ENCODE measurements around the gene RAB3A. TPM values are rescaled to one million over a fixed set of nuclear protein-coding genes. Genes with fewer than 3 reads are reported as not detected.
"Not testable (repeated sequence)": the region's sequence is repeated elsewhere in the genome, so short reads cannot be mapped to it uniquely, and the experiment has no call there.

Gene RAB3A
- total RNA-seq, 1 donor from 2014 or later: 0.17 TPM

GRCh38 chr19:18167975-18168645 lies 35.7 kb downstream of the RAB3A start:
- DNase-seq: peak; percentile 67

DNA sequence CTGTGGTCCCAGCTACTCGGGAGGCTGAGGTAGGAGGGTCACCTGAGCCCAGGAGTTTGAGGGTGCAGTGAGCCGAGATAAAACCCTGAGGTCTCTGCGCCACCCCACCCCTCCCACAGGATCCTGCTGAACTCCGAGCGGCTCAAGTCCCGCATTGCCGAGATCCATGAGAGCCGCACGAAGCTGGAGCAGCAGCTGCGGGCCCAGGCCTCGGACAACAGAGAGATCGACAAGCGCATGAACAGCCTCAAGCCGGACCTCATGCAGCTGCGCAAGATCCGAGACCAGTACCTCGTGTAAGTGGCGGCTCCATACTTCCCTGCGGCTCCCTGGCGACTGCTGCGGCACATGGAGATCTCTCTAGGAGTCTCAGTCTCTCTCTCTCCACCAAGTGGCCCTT lies 36.8 kb downstream of the RAB3A start:
- no peak for DNase-seq

- DNase-seq: no peak
Measured at GRCh38 chr19:18165794-18166544, 37.9 kb downstream of the RAB3A start.

DNA sequence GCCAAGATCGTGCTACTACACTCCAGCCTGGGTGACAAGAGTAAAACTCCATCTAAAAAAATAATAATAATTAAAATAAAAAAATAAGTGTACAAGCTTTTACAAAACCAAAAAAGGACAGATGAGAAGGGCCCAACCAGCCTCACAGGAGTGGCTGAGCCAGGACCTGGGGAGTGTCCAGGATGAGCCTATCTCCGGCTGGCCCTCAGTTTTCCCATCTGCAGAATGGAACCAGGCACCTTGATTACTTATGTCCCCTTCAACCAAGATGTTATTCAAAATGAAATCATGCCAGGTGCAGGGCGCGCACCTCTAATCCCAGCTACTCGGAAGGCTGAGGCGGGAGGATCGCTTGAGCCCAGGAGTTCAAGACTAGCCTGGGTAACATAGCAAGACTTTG lies 39.8 kb downstream of the RAB3A start:
- no peak for DNase-seq

DNA sequence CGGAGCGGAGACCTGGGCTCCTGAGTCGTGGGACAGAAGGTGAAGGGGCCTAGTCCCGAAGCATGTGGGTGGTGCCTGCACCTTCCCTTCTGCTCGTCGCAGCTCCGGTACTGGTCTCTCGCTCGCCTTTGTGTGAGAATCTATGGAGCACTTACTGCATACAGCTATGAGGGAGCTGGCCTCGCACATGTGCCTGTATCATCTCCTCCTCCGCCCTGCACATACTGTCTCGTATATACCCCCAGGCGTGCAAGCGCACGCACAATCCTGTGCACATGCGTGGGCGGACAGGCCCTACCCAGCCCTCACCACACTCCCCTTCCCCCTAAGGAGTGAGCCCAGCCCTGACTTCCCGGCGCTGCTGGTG lies 42.2 kb downstream of the RAB3A start:
- no peak for DNase-seq

GRCh38 chr19:18160971-18161635 lies 42.7 kb downstream of the RAB3A start:
- peak; percentile 75 for DNase-seq

DNA sequence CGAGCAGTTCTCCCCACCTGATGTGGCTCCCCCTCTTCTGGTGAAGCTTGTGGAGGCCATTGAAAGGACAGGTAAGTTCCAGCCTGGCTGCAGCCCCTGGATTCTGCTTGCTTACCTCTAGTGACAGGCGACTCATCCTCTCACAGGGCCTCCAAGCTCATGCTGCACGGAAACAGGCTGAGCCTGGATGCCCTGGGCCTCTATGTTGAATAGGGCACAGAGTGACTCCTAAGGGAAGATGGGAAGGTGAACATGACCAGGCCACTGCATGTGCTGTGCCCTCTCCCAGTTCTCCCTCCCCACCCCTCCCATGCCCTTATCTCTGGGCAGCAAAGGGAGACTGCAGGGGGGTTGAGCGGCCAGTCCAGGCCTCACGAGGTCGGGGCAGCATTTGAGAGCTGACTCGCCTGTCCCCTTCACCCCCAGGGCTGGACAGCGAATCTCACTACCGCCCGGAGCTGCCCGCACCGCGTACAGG lies 43.3 kb downstream of the RAB3A start:
- no peak for DNase-seq

DNA sequence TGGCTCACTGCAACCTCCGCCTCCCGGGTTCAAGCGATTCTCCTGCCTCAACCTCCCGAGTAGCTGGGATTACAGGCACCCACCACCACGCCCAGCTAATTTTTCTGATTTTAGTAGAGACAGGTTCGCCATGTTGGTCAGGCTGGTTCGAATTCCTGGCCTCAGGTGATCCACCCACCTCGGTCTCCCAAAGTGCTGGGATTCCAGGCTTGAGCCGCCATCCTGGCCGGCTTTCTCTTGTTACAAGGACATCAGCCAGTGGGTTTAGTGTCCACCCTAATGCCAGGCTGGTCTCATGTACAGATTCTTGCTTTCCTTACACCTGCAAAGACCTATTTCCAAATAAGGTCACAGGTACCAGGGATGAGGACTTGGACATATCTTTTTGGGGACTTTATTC lies 44.0 kb downstream of the RAB3A start:
- no peak for DNase-seq

DNA sequence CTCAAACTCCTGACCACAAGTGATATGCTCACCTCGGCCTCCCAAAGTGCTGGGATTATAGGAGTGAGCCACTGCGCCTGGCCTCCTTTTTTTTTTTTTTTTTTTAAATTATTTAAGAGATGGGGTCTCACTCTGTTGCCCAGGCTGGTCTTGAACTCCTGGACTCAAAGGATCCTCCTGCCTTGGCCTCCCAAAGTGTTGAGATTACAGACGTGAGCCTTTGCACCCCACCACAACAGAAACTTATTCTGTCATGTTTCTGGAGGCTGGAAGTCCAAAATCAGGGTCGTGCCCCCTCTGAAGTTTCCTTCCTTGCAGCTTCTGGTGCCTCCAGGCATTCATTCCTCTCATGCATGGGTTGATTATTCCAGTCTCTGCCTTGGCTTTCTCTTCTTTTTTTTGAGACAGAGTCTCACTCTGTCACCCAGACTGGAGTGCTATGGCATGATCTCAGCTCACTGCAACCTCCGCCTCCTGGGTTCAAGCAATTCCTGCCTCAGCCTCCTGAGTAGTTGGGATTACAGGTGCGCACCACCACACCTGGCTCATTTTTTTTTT lies 44.7 kb downstream of the RAB3A start:
- not testable (repeated sequence) for DNase-seq

GRCh38 chr19:18158467-18158866 lies 45.4 kb downstream of the RAB3A start:
- no peak for DNase-seq

DNA sequence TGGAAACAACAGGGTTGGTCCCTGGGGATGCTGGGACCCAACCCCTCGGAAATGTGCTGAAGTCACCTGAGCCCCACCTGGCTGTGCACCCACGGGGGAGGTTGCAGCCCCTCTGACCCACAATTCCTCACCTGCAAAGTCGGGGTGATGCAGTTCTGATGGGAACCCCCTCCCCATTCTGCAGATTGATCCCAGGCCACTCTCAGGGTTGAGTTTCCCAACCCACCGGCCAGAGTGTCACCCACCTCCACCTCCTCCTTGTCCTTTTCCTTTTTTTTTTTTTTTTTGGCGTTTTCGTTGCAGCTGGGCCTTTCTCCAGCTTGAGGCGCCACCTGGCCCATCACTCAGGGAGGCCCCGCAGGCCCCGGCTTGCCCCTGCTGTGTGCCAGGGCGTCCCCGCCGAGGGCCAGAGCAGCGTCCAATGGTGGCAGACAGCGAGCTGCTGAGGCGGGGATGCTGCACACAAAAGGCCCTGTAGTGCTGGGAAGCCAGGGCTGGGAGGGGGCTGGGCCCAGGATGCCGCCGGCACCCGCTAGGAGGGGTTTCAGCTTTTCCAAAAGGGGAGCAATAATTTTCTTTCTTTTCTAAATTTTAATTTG lies 46.3 kb downstream of the RAB3A start:
- no peak for DNase-seq

DNA sequence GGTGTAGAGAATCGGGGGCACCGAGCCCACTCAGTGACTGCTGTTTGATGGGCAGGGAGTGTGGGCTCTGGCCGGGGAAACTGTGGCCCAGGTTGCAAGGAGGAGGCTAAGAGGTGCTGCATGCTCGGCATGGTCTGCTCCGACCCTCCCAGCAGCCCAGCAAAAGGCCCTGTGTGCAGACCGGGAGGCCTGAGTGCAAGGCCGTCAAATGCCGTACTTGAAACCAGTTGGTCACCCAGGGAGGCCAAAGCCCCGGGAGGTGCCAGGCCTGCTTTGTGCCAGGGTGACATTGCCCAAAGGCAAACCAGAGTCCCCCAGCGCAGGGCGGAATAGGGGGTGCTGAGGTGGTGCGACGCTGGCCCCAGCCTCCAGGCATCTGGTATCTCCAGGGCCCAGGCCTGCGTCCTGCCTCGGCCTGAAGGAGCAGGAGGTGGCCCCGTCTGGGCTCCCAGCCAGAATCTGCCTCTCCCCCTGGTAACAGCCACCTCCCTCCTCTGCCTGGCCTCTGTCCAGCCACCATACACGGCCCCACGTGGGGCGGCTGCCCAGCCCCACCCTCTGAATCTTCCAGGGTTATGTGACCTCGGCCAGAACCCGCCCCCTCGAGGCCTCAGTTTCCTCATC lies 46.9 kb downstream of the RAB3A start:
- DNase-seq: peak; percentile 92

GRCh38 chr19:18156268-18156667 lies 47.6 kb downstream of the RAB3A start:
- no peak for DNase-seq

GRCh38 chr19:18155095-18156087 lies 48.5 kb downstream of the RAB3A start:
- DNase-seq: no peak

DNA sequence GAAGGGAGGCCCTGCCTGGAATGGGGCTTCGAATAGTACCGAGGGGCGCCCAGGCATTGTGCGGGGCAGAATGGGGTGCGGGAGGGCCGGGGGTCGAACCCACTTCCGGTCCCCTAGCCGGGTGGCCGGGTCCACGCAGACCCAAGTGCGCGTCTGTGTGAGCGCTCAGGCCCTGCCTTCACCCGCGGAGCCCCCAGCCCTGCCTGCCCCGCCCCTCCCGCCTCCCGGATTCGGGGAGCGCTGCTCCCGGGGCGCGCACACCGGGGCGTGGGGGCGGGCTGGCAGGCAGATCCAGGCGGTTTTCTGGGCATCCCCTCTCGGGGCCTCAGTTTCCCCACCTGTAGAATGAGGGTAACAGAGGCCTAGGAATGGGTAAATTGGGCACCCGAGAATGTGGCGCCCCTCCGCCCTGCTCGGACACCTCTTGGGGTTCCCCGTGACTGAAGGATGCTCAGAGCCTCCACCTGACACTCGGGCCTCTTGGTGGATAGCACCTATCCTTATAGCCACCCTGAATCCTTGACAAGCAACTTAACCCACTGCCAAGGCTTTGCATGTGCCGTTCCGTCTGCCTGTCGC lies 50.2 kb downstream of the RAB3A start:
- no peak for DNase-seq

- DNase-seq: peak; percentile 99
Measured at GRCh38 chr19:18152817-18153555, 50.9 kb downstream of the RAB3A start, which contains the start of gene PIK3R2. Gene PIK3R2, plus strand, starts transcription at chr19:18153163. Its CDS starts 2,717 bp downstream, at chr19:18155880.

DNA sequence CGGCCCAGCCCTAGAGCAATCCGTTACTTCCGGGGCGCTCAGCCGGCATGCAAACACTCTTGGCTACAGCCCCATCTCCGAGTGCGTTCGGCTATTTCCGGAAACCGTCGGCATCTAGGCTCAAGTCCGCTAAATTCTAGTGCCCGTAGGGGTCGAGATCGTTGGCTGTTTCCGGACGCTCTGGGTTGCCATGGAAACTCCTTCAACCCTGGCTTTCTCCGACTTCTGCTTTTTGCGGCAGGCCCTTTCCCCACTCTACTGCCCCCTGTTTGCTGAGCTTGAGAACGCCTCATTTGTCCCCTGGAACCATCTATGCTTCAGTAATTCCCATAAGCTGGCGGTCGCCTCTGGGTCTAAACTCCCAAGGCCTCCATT lies 51.4 kb downstream of the RAB3A start:
- peak; percentile 98 for DNase-seq

DNA sequence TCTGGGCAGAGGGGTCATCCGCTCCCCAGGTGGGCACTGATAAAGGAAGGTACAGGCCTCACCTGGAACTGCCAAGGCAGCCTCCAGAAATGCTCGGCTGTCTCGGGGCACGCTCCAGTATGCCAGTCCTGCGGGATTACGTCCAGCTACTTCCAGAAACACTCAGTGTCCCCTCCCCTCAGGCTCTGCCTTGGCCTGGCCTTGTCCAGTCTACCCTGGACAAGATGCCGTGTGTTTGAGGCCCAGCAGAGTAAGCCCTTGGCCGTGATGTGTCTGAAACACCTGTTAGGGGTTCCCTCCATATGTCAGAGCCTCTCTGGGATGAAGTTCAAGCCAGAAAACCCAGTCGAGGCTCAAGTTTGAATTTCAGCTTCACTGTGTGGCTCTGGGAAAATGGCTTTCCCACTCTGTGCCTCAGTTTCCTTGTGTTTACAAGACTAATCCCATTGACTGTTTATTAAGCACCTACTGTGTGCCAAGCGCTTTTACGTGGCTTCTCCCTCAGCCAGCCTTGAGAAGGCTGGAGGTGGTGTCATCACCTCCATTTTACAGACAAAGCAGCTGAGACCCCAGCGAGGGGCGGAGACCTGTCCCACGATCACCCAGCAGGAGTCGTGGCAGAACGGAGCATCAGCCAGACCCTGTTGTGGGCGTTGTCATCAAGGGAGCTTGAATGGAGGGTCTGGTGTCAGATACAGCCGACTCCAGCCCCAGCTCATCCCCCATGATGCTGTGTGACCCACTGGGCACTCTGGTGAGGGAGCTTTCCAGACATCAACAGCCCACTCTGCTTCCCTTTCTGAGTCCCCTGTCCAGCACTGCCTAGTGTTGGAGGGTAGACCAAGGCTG lies 52.8 kb downstream of the RAB3A start:
- DNase-seq: no peak

- DNase-seq: no peak
Measured at GRCh38 chr19:18149596-18149975, 54.3 kb downstream of the RAB3A start.

All from dermis blood vessel endothelial cell (primary cell).